Measurements from ENCODE around the gene SVIL.

The SVIL gene

GRCh38 chr10:29634764-29635625, at the start of gene SVIL:
Gene SVIL, minus strand, starts transcription at chr10:29634971. Its CDS starts 79,913 bp downstream, at chr10:29555058.
- no peak for DNase-seq

- peak; percentile 57 to 85 for DNase-seq
Measured at GRCh38 chr10:29681676-29682448, 47.1 kb upstream of the SVIL start.

- no peak for DNase-seq
Measured at GRCh38 chr10:29680091-29680490, 45.3 kb upstream of the SVIL start.

- DNase-seq: no peak
Measured at GRCh38 chr10:29676732-29677131, 42.0 kb upstream of the SVIL start.

GRCh38 chr10:29675984-29676383, 41.2 kb upstream of the SVIL start:
- DNase-seq: no peak

- DNase-seq: no peak
Measured at GRCh38 chr10:29671968-29672367, 37.2 kb upstream of the SVIL start.

GRCh38 chr10:29671228-29671780, 36.5 kb upstream of the SVIL start:
- no peak for DNase-seq

- DNase-seq: no peak
Measured at GRCh38 chr10:29670761-29671160, 36.0 kb upstream of the SVIL start.

- DNase-seq: no peak
Measured at GRCh38 chr10:29669149-29669548, 34.4 kb upstream of the SVIL start.

GRCh38 chr10:29668628-29669027, 33.9 kb upstream of the SVIL start:
- DNase-seq: no peak

- DNase-seq: no peak
Measured at GRCh38 chr10:29667191-29667590, 32.4 kb upstream of the SVIL start.

- DNase-seq: no peak
Measured at GRCh38 chr10:29666201-29666600, 31.4 kb upstream of the SVIL start.

- no peak for DNase-seq
Measured at GRCh38 chr10:29663718-29664117, 28.9 kb upstream of the SVIL start.

- DNase-seq: peak; percentile 58 to 94
Measured at GRCh38 chr10:29658984-29659965, 24.5 kb upstream of the SVIL start.

GRCh38 chr10:29657719-29658274, 23.0 kb upstream of the SVIL start:
- no peak for DNase-seq

GRCh38 chr10:29656451-29656992, 21.8 kb upstream of the SVIL start:
- no peak for DNase-seq

GRCh38 chr10:29652192-29652591, 17.4 kb upstream of the SVIL start:
- no peak for DNase-seq

GRCh38 chr10:29651767-29652166, 17.0 kb upstream of the SVIL start:
- no peak for DNase-seq

- no peak for DNase-seq
Measured at GRCh38 chr10:29650552-29650944, 15.8 kb upstream of the SVIL start.

GRCh38 chr10:29649561-29650551, 15.1 kb upstream of the SVIL start:
- no peak for DNase-seq

- DNase-seq: no peak
Measured at GRCh38 chr10:29648983-29649268, 14.2 kb upstream of the SVIL start.
